WTC11 (cell line): Measurements from ENCODE around the gene SIRT3. TPM values are rescaled to one million over a fixed set of nuclear protein-coding genes. Genes with fewer than 3 reads are reported as not detected.
"Not testable (repeated sequence)": the region's sequence is repeated elsewhere in the genome, so short reads cannot be mapped to it uniquely, and the experiment has no call there.

Experiments
- ATAC-seq: fragments of 200-7000 bp; cut with Tn5 transposase; 2 replicates; pipeline ENCODE4 v1.10.0; 2021; ENCODE audit warnings: mild to moderate bottlenecking, moderate library complexity
- CTCF ChIA-PET: fragments of 300-600 bp; sonication (Branson Sonifier 250); formaldehyde crosslinking; loops from one replicate; lab custom pipeline; 2021; ENCODE audit warnings: antibody characterized with exemption; lab: Charles Lee
- POLR2A ChIA-PET: fragments of 350-600 bp; sonication (Branson Sonifier 250); formaldehyde crosslinking; loops from one replicate; lab custom pipeline; 2021; ENCODE audit warnings: antibody characterized with exemption; lab: Charles Lee
- DNase-seq: peaks from one replicate; pipeline ENCODE4 v3.0.0; 2021; ENCODE audit warnings: low spot score
- H3K27ac Mint-ChIP-seq: 2 replicates; pipeline ENCODE4 v1.8.0; 2021; ENCODE audit warnings: mixed read lengths
- H3K27me3 Mint-ChIP-seq: 2 replicates; pipeline ENCODE4 v1.8.0; 2021; ENCODE audit warnings: low read depth, mild to moderate bottlenecking, moderate library complexity, mixed read lengths
- H3K36me3 Mint-ChIP-seq: 2 replicates; pipeline ENCODE4 v1.8.0; 2021; ENCODE audit warnings: mixed read lengths
- H3K4me1 Mint-ChIP-seq: 2 replicates; pipeline ENCODE4 v1.8.0; 2022; ENCODE audit warnings: mixed read lengths
- H3K4me3 Mint-ChIP-seq: 2 replicates; pipeline ENCODE4 v1.8.0; 2021; ENCODE audit warnings: mild to moderate bottlenecking, moderate library complexity, mixed read lengths
- H3K9me3 Mint-ChIP-seq: 2 replicates; pipeline ENCODE4 v1.8.0; 2021; ENCODE audit warnings: mixed read lengths
- ETV6 ChIP-seq: sonication (generic); formaldehyde crosslinking; IDR thresholded peaks from 2 replicates; pipeline ENCODE4 v1.8.1; 2022; ENCODE audit warnings: mild to moderate bottlenecking, missing genetic modification reagents
- FOXP1 ChIP-seq: sonication (generic); formaldehyde crosslinking; IDR thresholded peaks from 2 replicates; pipeline ENCODE4 v1.8.0; 2022; ENCODE audit warnings: missing genetic modification reagents, mild to moderate bottlenecking, moderate library complexity, borderline replicate concordance
- JUN ChIP-seq: sonication (generic); formaldehyde crosslinking; IDR thresholded peaks from 2 replicates; pipeline ENCODE4 v1.8.0; 2023; ENCODE audit warnings: mild to moderate bottlenecking, missing genetic modification reagents
- KAT7 ChIP-seq: sonication (generic); formaldehyde crosslinking; IDR thresholded peaks from 2 replicates; pipeline ENCODE4 v1.8.1; 2023; ENCODE audit warnings: missing genetic modification reagents, mild to moderate bottlenecking, borderline replicate concordance
- OVOL2 ChIP-seq: fragments of 250-450 bp; sonication (Bioruptor Pico); IDR thresholded peaks from 2 replicates; pipeline ENCODE4 v1.9.0; 2021; ENCODE audit warnings: mild to moderate bottlenecking, borderline replicate concordance
- RORB ChIP-seq: fragments of 250-450 bp; sonication (Bioruptor Pico); IDR thresholded peaks from 2 replicates; pipeline ENCODE4 v1.9.0; 2021; ENCODE audit warnings: mild to moderate bottlenecking
- SMAD3 ChIP-seq: sonication (generic); formaldehyde crosslinking; IDR thresholded peaks from 2 replicates; pipeline ENCODE4 v1.8.0; 2022; ENCODE audit warnings: missing genetic modification reagents, mild to moderate bottlenecking, borderline replicate concordance
- SMAD4 ChIP-seq: sonication (generic); formaldehyde crosslinking; IDR thresholded peaks from 2 replicates; pipeline ENCODE4 v1.8.0; 2022; ENCODE audit warnings: mild to moderate bottlenecking, missing genetic modification reagents
- TCF7 ChIP-seq: sonication (generic); formaldehyde crosslinking; IDR thresholded peaks from 2 replicates; pipeline ENCODE4 v1.8.0; 2022; ENCODE audit warnings: mild to moderate bottlenecking, low read depth, missing genetic modification reagents, moderate library complexity
- TP53 ChIP-seq: sonication (generic); formaldehyde crosslinking; IDR thresholded peaks from 2 replicates; pipeline ENCODE4 v1.8.1; 2023; ENCODE audit warnings: mild to moderate bottlenecking, missing genetic modification reagents
- ZBTB21 ChIP-seq: sonication (generic); formaldehyde crosslinking; IDR thresholded peaks from 2 replicates; pipeline ENCODE4 v1.8.1; 2023; ENCODE audit warnings: mild to moderate bottlenecking, missing genetic modification reagents, borderline replicate concordance
- total RNA-seq: library from RNA; stranded (reverse); gene quantifications from 3 replicates; pipeline ENCODE4 v1.2.3, GENCODE V29; 2021
- TF ChIP-seq, protein P1 (sequence below): sonication (generic); formaldehyde crosslinking; IDR thresholded peaks from 2 replicates; pipeline ENCODE4 v1.8.0; 2023; ENCODE audit warnings: missing genetic modification reagents
- TF ChIP-seq, protein P2 (sequence below): sonication (generic); formaldehyde crosslinking; IDR thresholded peaks from 2 replicates; pipeline ENCODE4 v1.8.1; 2023; ENCODE audit warnings: mild to moderate bottlenecking, missing genetic modification reagents, moderate library complexity
- TF ChIP-seq, protein P3 (sequence below): sonication (generic); formaldehyde crosslinking; IDR thresholded peaks from 2 replicates; pipeline ENCODE4 v1.8.0; 2022; ENCODE audit warnings: missing genetic modification reagents
- TF ChIP-seq, protein P4 (sequence below): sonication (generic); formaldehyde crosslinking; IDR thresholded peaks from 2 replicates; pipeline ENCODE4 v1.8.0; 2022; ENCODE audit warnings: mild to moderate bottlenecking, missing genetic modification reagents
- TF ChIP-seq, protein P5 (sequence below): sonication (generic); formaldehyde crosslinking; IDR thresholded peaks from 2 replicates; pipeline ENCODE4 v1.8.1; 2022; ENCODE audit warnings: missing genetic modification reagents, borderline replicate concordance
- TF ChIP-seq, protein P6 (sequence below): sonication (generic); formaldehyde crosslinking; IDR thresholded peaks from 2 replicates; pipeline ENCODE4 v1.8.0; 2022; ENCODE audit warnings: mild to moderate bottlenecking, missing genetic modification reagents
- TF ChIP-seq, protein P7 (sequence below): sonication (generic); formaldehyde crosslinking; IDR thresholded peaks from 2 replicates; pipeline ENCODE4 v1.8.1; 2022; ENCODE audit warnings: low read depth, missing genetic modification reagents, borderline replicate concordance

Gene SIRT3
- total RNA-seq, 1 experiment from 2014 or later: 21.0 TPM

DNA sequence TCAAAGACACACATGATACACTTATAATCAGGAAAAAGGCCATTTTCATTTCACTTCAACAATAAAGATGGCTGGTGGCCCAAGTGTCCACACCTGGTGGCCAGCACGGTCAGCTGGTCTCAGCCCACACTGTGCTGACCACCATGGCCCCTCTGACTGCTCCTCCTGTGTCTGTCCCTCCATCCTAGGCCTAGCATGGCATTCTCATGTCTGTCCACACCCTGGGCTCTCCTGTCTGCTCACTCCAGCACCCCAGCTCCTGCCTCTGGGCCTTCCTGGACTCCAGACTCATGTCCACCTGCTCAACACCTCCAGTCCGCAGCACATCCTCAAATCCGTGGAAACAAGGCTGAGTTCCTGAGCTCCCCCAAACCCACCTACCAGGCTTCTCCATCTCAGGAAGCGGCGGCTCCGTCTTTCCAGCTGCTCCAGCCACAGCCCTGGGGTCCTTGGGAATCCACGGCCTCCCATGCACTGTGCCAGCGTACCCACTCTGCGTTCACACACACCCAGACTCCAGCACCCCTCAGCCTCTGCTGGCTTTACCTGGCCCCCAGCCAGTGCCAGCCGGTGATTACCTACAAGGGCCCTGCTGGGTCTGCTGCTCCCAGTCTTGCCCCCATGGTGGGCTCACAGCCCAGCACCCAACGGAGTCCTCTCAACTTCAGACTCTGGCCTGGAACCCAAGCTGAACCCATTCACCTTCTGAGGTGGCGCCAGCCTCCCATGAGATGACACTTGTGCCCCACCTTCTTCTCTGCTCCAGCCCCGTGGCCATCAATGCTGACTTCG lies 13.9 kb downstream of the SIRT3 start (continued):
- TF ChIP-seq, protein P1, sequence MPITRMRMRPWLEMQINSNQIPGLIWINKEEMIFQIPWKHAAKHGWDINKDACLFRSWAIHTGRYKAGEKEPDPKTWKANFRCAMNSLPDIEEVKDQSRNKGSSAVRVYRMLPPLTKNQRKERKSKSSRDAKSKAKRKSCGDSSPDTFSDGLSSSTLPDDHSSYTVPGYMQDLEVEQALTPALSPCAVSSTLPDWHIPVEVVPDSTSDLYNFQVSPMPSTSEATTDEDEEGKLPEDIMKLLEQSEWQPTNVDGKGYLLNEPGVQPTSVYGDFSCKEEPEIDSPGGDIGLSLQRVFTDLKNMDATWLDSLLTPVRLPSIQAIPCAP (CRISPR knock-in tag): no peak

DNA sequence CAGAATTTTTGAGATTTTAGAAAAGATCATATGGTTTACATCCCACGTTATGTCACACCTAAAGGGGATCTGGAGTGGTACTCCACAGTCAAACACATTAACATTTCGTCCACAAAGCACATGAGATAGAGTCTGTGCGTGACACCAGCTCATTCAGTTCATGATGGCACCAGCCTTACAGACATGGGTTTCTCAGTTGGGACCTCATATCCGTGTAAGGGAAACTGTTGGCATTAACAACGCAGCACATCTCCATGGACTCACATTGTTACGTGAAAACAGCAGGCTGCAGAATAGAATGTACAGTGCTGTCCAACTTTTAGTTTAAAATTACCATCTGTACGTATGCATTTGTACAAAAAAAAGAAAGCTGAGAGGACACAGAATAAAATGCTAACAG lies 14.6 kb downstream of the SIRT3 start:
- no peak for ATAC-seq
- no peaks in the 10 kb centered on the region for H3K27me3 Mint-ChIP-seq
- H3K27ac Mint-ChIP-seq: no peak overlapping the region
- DNase-seq: no peak
- H3K4me1 Mint-ChIP-seq: no peaks in the 10 kb centered on the region
- POLR2A ChIA-PET: no interaction called here
- H3K4me3 Mint-ChIP-seq: no peak overlapping the region
- no peaks in the 10 kb centered on the region for H3K9me3 Mint-ChIP-seq
- TF ChIP-seq SMAD4 (CRISPR knock-in tag) (no peak), ZBTB21 (CRISPR knock-in tag) (no peak), SMAD3 (no peak), JUN (CRISPR knock-in tag) (no peak), TCF7 (CRISPR knock-in tag) (no peak), TP53 (no peak), KAT7 (no peak), OVOL2 (CRISPR knock-in tag) (no peak), ETV6 (CRISPR knock-in tag) (no peak), RORB (no peak), FOXP1 (CRISPR knock-in tag) (no peak)
- TF ChIP-seq, protein P2, sequence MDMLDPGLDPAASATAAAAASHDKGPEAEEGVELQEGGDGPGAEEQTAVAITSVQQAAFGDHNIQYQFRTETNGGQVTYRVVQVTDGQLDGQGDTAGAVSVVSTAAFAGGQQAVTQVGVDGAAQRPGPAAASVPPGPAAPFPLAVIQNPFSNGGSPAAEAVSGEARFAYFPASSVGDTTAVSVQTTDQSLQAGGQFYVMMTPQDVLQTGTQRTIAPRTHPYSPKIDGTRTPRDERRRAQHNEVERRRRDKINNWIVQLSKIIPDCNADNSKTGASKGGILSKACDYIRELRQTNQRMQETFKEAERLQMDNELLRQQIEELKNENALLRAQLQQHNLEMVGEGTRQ (CRISPR knock-in tag): no peak
- TF ChIP-seq, protein P3, sequence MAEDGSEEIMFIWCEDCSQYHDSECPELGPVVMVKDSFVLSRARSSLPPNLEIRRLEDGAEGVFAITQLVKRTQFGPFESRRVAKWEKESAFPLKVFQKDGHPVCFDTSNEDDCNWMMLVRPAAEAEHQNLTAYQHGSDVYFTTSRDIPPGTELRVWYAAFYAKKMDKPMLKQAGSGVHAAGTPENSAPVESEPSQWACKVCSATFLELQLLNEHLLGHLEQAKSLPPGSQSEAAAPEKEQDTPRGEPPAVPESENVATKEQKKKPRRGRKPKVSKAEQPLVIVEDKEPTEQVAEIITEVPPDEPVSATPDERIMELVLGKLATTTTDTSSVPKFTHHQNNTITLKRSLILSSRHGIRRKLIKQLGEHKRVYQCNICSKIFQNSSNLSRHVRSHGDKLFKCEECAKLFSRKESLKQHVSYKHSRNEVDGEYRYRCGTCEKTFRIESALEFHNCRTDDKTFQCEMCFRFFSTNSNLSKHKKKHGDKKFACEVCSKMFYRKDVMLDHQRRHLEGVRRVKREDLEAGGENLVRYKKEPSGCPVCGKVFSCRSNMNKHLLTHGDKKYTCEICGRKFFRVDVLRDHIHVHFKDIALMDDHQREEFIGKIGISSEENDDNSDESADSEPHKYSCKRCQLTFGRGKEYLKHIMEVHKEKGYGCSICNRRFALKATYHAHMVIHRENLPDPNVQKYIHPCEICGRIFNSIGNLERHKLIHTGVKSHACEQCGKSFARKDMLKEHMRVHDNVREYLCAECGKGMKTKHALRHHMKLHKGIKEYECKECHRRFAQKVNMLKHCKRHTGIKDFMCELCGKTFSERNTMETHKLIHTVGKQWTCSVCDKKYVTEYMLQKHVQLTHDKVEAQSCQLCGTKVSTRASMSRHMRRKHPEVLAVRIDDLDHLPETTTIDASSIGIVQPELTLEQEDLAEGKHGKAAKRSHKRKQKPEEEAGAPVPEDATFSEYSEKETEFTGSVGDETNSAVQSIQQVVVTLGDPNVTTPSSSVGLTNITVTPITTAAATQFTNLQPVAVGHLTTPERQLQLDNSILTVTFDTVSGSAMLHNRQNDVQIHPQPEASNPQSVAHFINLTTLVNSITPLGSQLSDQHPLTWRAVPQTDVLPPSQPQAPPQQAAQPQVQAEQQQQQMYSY (CRISPR knock-in tag): no peak
- TF ChIP-seq, protein P4, sequence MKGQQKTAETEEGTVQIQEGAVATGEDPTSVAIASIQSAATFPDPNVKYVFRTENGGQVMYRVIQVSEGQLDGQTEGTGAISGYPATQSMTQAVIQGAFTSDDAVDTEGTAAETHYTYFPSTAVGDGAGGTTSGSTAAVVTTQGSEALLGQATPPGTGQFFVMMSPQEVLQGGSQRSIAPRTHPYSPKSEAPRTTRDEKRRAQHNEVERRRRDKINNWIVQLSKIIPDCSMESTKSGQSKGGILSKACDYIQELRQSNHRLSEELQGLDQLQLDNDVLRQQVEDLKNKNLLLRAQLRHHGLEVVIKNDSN (CRISPR knock-in tag): no peak
- TF ChIP-seq, protein P5, sequence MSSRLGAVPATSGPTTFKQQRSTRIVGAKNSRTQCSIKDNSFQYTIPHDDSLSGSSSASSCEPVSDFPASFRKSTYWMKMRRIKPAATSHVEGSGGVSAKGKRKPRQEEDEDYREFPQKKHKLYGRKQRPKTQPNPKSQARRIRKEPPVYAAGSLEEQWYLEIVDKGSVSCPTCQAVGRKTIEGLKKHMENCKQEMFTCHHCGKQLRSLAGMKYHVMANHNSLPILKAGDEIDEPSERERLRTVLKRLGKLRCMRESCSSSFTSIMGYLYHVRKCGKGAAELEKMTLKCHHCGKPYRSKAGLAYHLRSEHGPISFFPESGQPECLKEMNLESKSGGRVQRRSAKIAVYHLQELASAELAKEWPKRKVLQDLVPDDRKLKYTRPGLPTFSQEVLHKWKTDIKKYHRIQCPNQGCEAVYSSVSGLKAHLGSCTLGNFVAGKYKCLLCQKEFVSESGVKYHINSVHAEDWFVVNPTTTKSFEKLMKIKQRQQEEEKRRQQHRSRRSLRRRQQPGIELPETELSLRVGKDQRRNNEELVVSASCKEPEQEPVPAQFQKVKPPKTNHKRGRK (CRISPR knock-in tag): no peak
- TF ChIP-seq, protein P6, sequence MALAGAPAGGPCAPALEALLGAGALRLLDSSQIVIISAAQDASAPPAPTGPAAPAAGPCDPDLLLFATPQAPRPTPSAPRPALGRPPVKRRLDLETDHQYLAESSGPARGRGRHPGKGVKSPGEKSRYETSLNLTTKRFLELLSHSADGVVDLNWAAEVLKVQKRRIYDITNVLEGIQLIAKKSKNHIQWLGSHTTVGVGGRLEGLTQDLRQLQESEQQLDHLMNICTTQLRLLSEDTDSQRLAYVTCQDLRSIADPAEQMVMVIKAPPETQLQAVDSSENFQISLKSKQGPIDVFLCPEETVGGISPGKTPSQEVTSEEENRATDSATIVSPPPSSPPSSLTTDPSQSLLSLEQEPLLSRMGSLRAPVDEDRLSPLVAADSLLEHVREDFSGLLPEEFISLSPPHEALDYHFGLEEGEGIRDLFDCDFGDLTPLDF (CRISPR knock-in tag): no peak
- TF ChIP-seq, protein P7, sequence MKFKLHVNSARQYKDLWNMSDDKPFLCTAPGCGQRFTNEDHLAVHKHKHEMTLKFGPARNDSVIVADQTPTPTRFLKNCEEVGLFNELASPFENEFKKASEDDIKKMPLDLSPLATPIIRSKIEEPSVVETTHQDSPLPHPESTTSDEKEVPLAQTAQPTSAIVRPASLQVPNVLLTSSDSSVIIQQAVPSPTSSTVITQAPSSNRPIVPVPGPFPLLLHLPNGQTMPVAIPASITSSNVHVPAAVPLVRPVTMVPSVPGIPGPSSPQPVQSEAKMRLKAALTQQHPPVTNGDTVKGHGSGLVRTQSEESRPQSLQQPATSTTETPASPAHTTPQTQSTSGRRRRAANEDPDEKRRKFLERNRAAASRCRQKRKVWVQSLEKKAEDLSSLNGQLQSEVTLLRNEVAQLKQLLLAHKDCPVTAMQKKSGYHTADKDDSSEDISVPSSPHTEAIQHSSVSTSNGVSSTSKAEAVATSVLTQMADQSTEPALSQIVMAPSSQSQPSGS (CRISPR knock-in tag): no peak
- no peaks in the 10 kb centered on the region for H3K36me3 Mint-ChIP-seq
- CTCF ChIA-PET: no interaction called here

DNA sequence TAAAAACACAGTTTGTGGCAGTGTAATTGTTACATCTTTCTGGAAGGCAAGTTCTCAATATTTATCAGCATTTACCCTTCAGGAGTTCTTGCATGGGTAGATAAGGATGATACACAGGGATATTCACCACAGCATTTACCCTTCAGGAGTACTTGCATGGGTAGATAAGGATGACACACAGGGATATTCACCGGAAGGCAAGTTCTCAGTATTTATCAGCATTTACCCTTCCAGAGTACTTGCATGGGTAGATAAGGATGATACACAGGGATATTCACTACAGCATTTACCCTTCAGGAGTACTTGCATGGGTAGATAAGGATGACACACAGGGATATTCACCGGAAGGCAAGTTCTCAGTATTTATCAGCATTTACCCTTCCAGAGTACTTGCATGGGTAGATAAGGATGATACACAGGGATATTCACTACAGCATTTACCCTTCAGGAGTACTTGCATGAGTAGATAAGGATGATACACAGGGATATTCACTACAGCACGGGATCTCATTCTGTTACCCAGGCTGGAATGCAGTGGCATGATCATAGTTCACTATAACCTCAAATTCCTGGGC lies 15.4 kb downstream of the SIRT3 start:
- H3K9me3 Mint-ChIP-seq, POLR2A ChIA-PET, H3K27ac Mint-ChIP-seq, ATAC-seq, CTCF ChIA-PET, H3K4me3 Mint-ChIP-seq, DNase-seq, H3K27me3 Mint-ChIP-seq, H3K36me3 Mint-ChIP-seq, H3K4me1 Mint-ChIP-seq: not testable (repeated sequence)
